ENCODE results near the gene LEUTX.

DNA sequence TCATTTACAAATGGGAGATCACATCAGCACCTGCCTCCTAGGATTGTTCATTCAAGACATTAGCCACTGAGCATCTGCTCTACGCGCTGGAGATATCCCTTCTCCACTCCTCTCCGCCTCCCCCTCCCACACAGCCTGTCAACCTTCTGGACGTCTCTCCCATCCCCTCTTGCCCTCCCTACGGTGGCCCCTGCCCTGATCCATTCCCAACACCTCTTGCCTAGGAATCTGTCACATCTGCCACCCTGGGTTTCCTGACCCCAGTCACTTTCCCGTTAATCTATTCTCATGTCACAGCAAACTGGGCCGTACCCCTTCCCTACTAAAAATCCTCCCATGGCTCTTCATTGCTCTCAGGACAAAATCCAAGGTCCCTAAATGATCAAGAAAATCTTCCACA is 45.0 kb downstream of the LEUTX start:
- TF ChIP-seq GATA2 (IDR thresholded peaks at IDR 0.05; ENCODE audit: low read depth, low read length) = no peak
- TF ChIP-seq GATA3 (IDR thresholded peaks at IDR 0.05; ENCODE audit: low read depth, low read length) = no peak
